HG02885 (cell line): ENCODE results near the gene IL1RL2.

ENCODE experiments used
- ATAC-seq: cut with Tn5 transposase; IDR thresholded peaks from one replicate; pipeline ENCODE4 v1.9.1; 2021; ENCODE audit warnings: mild to moderate bottlenecking; ENCODE audit not compliant: unreplicated experiment, poor library complexity

The IL1RL2 gene

DNA sequence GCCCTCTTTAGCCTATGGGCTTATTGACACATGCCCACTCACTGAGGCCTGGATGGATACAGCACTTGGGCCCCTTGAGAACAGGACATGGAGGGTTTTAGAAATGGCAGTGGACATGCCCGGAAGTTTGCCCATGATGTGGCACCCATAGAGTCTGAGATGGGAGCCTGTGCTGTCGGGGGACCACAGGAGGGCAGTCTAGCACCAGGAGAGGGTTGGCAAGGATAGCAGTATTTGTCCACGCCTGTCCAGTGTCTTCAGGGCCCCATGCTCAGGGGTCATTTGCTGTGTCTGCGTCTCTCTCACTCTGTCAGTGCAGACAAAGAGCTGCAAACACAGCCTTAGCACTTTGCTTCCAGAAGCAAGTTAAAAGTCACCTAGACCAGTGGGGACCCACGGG is 48.7 kb downstream of the IL1RL2 start:
- no peak for ATAC-seq

DNA sequence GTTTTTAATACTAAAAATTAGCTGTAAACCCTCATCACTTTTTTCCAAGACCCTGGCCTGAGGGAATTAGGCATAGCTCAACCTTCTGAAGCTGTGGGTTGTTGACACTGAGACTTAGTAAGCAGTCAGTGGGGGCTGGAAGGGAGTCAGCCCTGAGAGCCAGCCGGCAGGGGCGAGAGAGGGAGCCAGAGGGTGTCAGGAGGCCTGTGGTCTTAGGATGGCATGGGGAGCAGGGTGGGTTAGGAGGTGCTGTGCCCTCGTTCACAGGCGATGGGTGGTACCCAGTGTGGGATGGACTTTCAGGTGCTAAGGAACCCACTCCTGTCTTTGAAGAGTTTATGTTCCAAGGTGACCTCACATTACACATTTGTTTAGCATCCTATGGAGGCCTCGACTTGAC is 49.3 kb downstream of the IL1RL2 start:
- no peak for ATAC-seq

DNA sequence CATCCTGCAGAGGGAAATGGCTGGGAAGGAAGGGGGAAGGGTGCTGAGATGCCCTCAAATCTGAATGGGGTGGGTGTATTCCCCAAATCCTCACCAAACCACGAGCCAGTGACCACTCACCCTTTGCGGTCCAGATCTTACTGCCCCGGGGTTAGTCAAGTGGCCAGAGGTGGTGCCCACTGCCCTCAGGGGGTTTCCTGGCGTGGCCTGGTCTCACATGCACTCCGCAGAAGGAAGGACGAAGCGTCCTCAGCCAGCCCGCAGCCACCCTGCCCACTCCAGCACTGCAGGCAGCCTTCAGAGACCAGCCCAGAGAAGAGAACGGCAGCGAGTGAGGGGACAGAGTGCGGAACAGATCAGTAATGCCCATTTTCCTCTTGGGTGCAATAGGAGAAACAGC is 50.4 kb downstream of the IL1RL2 start:
- ATAC-seq: no peak

DNA sequence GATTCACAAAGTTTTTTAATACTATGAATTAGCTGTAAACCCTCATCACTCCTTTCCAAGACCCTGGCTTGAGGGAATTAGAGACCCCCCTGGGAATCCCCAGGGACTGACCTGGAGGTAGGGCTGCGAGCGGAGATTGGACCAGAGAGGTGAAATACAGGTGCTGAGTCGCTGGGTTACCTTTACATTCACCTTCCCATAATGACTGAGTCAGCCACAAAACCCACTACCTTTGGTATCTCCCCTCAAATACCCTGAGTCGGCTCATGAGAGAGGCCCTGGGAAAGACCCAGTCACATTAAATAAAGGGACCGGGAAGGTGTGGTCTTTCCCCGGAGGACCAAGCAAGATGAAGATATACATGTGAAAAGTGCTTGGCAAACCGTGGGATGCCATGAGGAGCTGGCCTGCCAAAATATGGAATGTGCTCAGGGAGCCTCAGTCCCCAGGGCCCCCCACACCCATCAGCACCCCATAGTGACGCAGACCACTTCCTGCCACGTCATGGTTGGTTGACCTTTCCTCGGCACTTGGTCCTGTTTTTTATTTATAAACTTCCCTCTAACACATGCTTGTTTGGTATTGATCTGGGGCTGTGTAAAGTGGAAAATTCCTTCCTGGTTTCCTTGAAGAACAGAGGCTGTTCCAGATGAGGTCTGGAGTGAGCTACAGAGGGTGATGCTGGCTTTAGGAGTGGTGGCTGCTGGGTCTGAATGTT is 51.4 kb downstream of the IL1RL2 start:
- ATAC-seq: no peak

DNA sequence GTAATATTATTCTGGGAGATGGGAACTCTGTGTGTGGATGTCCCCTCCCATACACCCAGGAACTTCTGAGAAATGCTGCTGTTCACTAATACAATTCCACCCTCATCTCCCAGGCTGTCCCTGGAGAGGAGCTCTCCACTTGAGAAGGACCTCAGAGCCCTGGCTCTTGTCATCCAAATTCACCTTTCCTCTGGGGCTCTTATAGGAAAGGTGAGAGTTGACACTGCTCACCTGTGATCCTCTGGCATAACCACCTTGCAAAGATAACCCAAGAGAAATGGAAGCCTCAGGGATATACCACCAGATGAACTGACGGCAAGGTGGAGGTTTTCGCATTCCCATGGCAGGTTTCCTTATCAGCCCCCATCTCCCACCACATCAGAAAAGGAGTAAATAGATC is 52.0 kb downstream of the IL1RL2 start:
- no peak for ATAC-seq

DNA sequence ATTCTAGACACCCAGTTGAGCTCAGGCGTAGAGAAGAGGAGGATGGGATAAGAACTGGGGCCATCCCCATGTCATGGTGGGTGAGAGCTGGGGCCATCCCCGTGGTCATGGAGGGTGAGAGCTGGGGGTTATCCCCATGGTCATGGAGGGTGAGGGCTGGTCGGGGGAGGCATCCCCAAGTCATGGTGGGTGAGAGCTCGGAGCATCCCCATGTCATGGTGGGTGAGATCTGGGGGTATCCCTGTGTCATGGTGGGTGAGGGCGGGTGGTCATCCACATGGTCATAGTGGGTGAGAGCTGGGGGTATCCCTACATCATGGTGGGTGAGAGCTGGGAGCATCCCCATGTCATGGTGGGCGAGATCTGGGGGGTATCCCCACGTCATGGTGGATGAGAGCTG is 52.5 kb downstream of the IL1RL2 start:
- ATAC-seq: no peak

DNA sequence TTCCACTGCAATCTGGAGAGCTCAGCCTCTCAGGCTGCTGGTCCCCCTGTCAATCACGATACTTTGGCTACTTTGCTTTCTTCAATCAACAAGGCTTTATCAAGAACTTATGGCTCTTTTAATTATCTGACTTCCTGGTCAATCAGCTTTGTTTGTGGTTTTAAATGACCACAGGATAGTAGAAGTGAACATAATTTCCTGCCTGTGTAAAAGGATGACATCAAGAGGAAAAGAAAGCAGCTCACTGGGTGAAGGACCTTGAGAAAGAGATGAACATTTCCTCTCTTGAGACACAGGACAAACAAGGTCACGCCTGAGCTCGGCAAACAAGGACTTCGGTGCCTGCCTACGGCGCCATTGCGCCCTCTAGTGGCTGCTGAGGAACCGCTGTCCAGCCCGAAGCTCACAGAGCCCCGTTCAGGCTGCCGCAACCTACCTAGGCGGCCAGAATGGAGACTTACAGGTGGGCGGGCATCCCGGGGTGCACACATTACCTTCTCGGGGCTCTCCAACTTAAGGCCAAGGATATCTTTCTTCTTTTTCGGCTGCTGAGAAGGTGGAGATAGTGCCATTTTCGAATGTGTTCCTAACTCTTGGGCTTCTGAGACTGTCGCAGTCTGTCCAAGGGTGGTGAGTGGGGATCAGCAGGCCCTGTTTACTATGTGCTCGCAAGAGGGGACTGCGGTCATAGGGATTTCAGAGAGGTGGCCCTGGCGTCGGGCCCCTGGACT is 54.0 kb downstream of the IL1RL2 start:
- ATAC-seq: peak; percentile 91

DNA sequence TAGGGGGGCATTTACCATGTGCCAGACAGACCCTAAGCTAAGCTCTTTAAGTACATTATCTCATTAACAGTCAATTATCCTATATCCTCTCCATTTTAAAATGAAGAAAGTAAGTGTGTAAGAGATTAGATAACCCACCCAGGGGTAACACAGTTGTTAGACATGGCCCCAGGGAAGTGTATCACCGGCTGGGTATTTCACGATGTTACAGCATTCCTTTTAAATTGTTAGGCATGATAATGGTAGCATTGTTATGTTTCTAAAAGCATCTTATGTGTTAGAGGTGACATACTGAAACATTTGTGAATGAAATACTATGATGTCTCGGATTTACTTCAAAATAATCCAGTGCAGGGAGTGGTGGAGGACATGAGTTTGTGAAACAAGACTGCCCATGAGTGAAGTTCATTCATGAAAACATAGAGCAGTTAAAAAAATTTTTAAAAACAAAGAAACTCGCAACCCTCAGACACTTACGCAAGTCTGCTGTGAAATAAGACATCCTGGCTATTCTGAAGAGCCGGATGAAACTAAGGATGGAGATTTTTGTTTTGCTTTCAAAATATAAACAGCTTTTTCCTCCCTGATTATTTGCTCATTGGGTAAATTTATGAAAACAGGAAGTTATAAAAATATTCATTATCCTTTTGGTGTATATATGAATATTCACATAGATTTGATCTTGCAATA is 54.9 kb downstream of the IL1RL2 start:
- ATAC-seq: no peak

DNA sequence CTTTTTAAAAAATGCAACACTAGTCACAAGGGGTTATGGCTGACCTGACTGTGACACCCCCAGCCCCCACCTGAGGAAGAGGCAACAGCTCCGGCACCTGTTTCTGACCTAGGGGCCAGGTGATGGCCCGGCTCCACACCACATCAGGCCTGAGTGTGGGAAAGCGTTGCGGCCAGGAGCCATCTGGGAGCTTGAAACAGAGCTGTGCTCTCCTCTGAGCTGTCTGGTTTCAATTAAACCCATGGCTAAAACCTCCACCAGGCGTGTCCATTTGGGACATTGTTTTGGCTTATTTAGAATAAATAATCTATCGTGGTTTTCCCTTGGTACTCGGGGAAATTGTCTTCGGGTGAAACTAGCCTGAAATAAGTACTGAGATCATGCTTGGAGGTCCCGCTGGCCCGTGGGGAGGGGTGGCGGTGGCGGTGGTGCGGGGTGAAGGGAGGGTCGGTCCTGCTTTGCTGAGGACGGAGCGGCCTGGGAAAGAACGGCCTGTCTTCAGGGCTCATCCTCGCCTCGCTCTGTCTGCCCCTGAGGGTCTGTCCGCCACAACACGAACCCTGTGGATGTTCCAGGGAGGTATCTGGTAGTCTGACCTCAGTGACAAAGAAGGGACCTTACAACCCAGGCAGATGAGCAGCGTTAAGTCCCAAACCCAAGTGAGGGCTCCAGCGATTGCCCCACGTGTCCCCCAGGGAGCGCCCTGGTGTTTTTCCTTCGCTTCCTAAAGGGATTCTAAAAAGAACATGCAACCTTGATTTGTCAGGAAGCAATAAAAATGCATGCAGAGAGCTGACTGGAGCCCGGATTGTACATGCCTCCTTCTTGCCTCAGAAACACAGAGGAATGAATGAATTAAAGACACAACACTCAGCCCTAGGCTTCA is 58.7 kb downstream of the IL1RL2 start:
- ATAC-seq: no peak

DNA sequence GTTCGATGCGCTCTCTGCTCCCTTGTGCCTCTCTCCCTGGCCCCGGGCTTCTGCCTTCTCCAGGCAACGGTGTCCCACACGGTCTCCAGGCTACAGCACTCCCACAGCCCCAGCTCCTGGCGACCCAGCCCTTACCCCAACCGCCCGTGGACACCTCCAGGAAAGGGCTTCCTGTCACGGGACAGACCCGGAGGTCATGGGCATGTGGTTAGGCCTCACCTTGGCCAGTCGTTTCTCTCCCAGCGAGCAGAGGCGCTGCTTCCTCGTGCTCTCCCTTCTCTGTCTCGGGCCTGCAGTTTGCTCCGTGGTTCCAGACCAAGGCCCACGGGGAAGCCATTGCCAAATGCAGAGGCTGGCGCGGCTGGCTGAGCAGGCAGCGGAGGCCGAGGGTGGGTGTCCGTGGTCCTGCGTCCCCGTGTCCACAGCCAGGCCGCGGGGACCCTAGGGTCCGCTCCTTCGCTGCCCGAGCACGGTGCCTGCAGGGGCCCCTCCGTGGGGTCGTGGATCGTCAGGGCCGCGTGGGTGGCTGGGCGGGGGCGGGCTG is 63.5 kb downstream of the IL1RL2 start:
- no peak for ATAC-seq

DNA sequence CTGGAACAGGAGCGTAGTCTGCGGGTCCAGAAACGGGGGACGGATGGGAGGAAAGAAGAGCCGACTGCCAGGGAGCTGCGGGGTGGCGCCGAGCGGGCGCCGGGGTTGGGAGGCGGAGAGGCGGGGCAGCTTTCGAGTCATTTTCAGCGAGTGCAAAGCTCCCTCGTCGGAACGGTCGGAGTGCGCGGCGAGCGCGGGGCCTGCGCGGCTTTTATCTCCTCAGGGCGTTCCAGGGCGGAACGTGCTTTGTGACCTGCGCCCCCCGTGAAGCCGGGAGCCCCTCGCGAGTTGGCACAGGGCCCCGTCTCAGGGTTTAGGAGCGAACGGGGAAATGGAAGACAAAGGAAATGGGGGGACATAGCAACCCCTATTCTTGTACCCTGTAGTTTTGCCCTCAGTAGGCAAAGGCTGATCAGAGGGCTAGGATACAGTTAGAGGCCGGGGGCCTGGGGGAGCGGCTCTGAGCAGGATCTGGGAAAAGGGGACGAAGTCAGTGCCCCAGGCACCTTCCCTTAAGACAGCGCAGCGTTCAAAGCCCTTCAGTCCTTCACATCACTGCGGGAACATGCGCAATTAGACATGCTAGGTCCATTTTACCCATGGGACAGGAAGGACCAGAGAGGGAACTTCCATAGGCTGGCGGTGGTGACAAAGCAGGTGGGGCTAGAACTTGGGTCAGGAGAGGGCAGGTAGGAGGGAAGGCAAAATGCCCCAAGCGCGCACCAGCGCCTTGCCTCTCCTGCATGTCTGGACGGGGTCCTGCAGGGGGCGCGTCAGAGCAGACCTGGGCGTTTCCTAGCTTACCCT is 64.4 kb downstream of the IL1RL2 start:
- ATAC-seq: peak; percentile 90

DNA sequence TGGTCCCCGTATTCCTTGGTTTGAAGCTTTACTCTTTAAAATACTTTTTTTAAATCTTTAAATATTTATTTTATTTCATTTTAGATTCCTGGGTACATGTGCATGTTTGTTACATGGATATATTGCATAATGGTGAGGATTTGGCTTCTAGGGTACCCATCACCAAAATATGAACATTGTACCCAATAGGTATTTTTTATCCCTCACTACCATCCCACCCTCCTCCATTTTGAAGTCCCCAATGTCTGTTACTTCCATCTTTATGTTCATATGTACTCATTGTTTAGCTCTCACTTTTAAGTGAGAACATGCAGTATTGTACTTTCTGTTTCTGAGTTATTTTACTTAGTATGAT is 65.0 kb downstream of the IL1RL2 start:
- no peak for ATAC-seq

DNA sequence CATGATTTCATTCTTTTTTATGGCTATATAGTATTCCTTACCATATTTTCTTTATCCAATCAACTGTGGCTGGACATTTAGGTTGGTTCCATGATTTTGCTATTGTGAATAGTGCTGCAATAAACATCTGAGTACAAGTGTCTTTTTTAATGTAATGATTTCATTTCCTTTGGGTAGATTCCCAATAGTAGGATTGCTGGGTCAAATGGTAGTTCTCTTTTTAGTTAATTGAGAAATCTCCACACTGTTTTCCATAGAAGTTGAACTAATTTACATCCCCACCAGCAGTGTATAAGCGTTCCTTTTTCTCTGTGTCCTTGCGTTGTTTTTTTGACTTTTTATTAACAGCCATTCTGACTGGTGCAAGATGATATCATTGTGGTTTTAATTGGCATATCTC is 65.4 kb downstream of the IL1RL2 start:
- no peak for ATAC-seq

DNA sequence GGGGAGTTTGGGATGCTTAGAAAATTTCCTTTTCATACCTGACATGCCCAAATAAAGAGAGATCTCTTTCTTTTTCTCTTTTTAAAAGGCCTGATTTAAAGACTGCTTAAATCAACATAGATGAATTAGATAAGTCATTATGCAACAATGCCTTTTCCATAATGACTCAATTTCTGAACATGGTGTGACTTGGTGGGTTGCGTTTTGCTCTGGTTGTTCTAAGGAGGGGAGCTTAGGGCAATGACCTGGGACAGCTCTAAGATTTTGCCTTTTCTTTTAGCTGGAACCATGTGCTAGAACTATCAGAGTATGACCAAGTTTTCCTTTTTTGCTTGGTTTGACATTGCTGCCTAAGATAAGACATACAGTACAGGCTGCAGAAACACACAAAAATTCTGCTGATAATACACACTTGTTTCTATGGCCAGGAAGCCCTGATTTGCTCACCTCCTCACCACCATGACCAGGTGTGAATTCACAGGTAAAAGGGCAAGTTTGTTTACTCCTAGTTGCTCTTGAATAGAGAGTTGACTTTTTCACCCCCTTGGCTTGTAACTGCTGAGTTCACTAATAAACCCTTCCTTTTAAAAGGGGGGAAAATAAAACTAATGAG is 66.4 kb downstream of the IL1RL2 start:
- ATAC-seq: no peak

DNA sequence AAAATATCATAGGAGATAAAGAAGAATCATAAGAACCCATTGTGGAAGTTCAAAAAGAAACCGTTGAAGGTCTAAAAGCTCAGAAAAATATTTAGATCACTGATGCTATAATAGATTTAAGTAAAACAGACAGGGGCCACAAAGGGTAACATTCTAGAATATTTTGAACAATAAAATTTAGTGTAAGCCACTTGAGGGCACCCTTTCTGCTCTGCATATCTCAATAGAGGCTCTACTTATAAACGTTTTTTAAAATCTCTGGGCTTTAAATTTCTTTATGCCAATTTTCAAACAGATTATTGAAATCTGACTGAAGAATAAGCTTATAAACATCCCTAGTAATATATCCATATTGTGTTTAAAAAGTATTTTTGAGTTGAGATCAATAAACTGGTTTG is 66.9 kb downstream of the IL1RL2 start:
- ATAC-seq: no peak

DNA sequence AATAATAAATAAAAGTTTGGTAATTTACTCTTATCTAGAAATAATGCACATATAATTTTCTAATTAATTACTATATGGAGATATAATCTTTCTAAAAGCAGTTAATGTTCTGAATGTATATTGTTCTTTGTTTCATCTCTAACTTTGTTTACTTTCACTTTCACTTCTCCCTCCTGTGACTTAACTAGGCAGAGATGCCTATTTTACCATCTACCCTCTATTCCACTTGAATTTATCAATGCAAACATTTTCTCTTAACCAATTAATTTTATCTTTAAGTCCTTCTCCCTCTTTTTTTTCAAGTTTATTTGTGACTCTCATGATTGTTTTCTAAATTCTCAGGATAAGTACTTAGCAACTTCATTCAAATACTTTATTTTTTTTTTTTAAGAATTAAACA is 69.5 kb downstream of the IL1RL2 start:
- ATAC-seq: no peak

DNA sequence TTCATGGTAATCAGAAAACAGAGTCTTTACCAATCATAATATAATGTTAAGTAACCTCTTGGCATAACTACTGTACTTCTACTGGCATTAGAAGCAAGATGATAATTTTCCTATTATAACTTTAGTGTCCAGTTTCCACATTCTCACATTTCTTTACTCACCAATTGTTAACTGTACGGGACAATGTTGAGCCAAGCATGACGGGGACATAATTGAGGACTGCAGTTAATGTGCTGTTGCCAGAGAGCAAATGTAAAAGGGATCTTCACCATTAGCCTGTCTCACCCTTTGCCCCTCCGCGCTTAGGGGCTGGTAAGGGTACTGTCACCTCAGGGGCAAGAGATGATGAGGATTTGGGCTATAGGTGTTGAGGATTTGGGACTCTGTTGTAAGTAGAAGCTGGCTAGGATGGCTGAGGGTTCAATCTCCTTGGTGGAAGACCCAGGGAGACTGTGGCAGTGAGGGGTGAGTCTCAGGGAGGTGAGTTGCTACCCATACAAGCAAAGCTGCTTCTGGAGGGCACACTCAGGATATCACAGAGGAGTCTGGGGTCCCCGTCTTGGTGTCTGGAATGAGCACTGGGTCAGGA is 70.1 kb downstream of the IL1RL2 start:
- ATAC-seq: no peak

DNA sequence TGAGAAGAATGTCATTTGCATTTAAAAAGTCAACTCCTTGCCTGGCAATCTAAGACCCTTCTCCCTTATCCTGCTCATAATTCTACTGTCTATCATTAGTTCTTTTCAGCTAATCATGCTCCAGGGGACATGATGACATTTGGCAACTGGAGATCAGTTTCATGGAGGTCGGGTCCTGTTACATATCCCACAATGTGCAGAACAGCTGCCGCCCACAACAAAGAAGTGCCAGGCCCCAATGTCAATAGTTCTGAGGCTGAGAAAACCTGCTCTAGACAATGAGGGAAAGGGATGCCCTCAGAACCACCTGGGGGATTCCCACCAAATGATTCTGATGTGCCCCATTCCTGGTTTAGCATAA is 71.2 kb downstream of the IL1RL2 start:
- ATAC-seq: no peak
